Kidney (tissue), 14 donors: ENCODE results near the gene PIGV. TPM values are rescaled to one million over a fixed set of nuclear protein-coding genes. Genes with fewer than 3 reads are reported as not detected.

Source experiments
- DNase-seq, 5 donors: peaks; one replicate each; pipeline ENCODE4 v3.0.0-alpha.2; 2013 to 2020
- FAIRE-seq: peaks from 2 replicates; lab custom pipeline; 2012; peaks lifted over from hg19 to GRCh38; lab: Jason Lieb, UNC
- H3K27ac ChIP-seq, 2 donors: one replicate each; pipeline ENCODE4 v1.7.0; 2013; ENCODE audit warnings: low read depth in 2 of 2, low read length in 2 of 2, inconsistent platforms in 1 of 2
- H3K27me3 ChIP-seq: one replicate; pipeline ENCODE4 v1.7.1; 2013; ENCODE audit warnings: low read length, inconsistent platforms; ENCODE audit not compliant: control insufficient read depth, insufficient read depth
- H3K36me3 ChIP-seq, 3 donors: one replicate each; pipeline versions ENCODE4 v1.7.0 to v1.7.1; 2013; ENCODE audit warnings: low read length in 3 of 3, control low read depth in 1 of 3, inconsistent platforms in 1 of 3; ENCODE audit not compliant: insufficient read depth in 3 of 3, control insufficient read depth in 2 of 3
- H3K4me1 ChIP-seq, 3 donors: one replicate each; pipeline versions ENCODE4 v1.7.0 to v1.7.1; 2013; ENCODE audit warnings: low read length in 3 of 3, inconsistent platforms in 1 of 3, low read depth in 1 of 3; ENCODE audit not compliant: control insufficient read depth in 2 of 3, insufficient read depth in 2 of 3
- H3K4me3 ChIP-seq, 3 donors: one replicate each; pipeline versions ENCODE4 v1.7.0 to v1.8.1; 2013; ENCODE audit warnings: low read length in 3 of 3, control low read depth in 1 of 3, inconsistent platforms in 1 of 3
- H3K9ac ChIP-seq, 3 donors: one replicate each; pipeline versions ENCODE4 v1.7.0 to v1.7.1; 2013; ENCODE audit warnings: low read length in 3 of 3, control low read depth in 1 of 3, inconsistent platforms in 1 of 3
- H3K9me3 ChIP-seq, 3 donors: one replicate each; pipeline versions ENCODE4 v1.7.0 to v1.7.1; 2013; ENCODE audit warnings: low read length in 3 of 3, control low read depth in 1 of 3, inconsistent platforms in 1 of 3; ENCODE audit not compliant: control insufficient read depth in 2 of 3, insufficient read depth in 1 of 3
- intact Hi-C: fragments of 100-400 bp; cut with DNase I; formaldehyde crosslinking; loops from one replicate; pipeline ENCODE4 v1.11.1; 2022
- polyA plus RNA-seq: library from polyadenylated mRNA; stranded (reverse); fragments of 350-450 nt; fragmentation: Illumina TruSeq; extraction: RNeasy Lipid Tissue Mini Kit (QIAGEN cat#74804); gene quantifications from one replicate; pipeline ENCODE4 v1.2.3, GENCODE V29; 2014; ENCODE audit warnings: low read depth, low replicate concordance; ENCODE audit not compliant: insufficient read depth
- total RNA-seq: library from RNA; stranded (reverse); fragmentation: NEBNext Ultra II Directional; extraction: Animal tissue kit (Norgen Biotek cat#: 25700); gene quantifications from one replicate; pipeline ENCODE4 v1.2.1, GENCODE V29; 2021
- TF ChIP-seq, protein P1 (sequence below): IDR thresholded peaks from 3 replicates; pipeline ENCODE4 v1.5.1; 2012; ENCODE audit warnings: mild to moderate bottlenecking, moderate library complexity, borderline replicate concordance; ENCODE audit not compliant: insufficient read depth; ENCODE audit errors: extremely low read depth
- donor health status: control.
- donor health status: control.
- donor health status: control.
- donor health status: control.
- donor health status: control.
- donor health status: DM: yes; HTN: yes; CAD: no.
- donor health status: Normal renal cell carcinoma (clear cell type).

PIGV gene
- total and polyA plus RNA-seq, 2 donors from 2014 or later, result 13.8 to 15.5 TPM

GRCh38 chr1:26788515-26788785, 700 bp downstream of the PIGV start:
- intact Hi-C loops, result no loop called here
- Histone ChIP-seq H3K4me3 (peak overlapping the region; percentile 76 to 95 (median 81)), H3K9ac (peak overlapping the region; percentile 80 to 97 (median 84)), H3K36me3 (no peaks in the 10 kb centered on the region), H3K27ac (peak overlapping the region; percentile 99 to 100), H3K27me3 (no peaks in the 10 kb centered on the region), H3K4me1 (peaks cover 19 to 35% (median 31%) of the 10 kb centered on the region in 3 donors), H3K9me3 (no peaks in the 10 kb centered on the region)
- DNase-seq (no peak), FAIRE-seq (no peak)
- TF ChIP-seq, protein P1, sequence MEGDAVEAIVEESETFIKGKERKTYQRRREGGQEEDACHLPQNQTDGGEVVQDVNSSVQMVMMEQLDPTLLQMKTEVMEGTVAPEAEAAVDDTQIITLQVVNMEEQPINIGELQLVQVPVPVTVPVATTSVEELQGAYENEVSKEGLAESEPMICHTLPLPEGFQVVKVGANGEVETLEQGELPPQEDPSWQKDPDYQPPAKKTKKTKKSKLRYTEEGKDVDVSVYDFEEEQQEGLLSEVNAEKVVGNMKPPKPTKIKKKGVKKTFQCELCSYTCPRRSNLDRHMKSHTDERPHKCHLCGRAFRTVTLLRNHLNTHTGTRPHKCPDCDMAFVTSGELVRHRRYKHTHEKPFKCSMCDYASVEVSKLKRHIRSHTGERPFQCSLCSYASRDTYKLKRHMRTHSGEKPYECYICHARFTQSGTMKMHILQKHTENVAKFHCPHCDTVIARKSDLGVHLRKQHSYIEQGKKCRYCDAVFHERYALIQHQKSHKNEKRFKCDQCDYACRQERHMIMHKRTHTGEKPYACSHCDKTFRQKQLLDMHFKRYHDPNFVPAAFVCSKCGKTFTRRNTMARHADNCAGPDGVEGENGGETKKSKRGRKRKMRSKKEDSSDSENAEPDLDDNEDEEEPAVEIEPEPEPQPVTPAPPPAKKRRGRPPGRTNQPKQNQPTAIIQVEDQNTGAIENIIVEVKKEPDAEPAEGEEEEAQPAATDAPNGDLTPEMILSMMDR, result no peak

DNA sequence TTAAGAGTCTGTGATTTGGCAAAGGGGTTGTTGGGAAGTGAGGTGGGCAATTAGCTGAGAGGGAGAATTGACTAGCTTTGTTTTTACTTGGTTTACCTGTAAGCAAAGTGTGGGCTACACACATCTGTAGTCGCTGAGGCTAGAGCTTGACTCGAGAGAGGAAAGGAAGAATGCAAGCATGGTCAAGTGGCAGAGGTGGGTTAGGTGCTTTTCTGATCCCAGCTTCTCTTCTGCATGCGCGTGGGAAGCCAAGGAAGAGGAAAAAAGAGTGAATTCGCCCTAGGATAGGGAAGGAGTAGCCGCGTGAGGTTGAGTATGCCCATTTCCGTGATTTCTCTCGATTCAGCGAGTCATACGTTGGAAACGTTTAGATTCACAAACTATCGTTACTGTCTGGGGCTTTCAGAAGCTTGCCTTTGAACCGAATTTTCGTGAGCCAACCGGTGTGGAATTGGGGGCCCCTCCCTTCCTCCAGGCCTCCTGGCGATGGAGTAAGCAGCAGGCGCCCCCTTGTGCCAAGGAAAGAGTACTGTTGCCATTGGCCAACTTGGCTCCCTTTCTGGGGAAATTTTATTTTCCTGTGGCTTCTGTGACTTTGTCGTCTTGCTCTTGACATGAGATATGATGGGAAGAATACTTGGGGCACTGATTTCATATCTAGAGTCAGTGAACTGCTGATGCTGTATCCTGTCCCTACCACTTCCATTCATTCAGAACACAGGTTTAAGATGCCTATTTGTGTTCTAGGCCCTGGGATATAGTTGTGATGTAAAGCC, 1.3 kb downstream of the PIGV start:
- TF ChIP-seq, protein P1, result peak; percentile 99
- Histone ChIP-seq H3K4me3 (peak overlapping the region; percentile 76 to 95 (median 81)), H3K36me3 (peaks cover 0 to under 1% (median under 1%) of the 10 kb centered on the region in 3 donors), H3K4me1 (peaks cover 14 to 29% (median 29%) of the 10 kb centered on the region in 3 donors), H3K9me3 (no peaks in the 10 kb centered on the region), H3K9ac (peak overlapping the region; percentile 80 to 97 (median 84)), H3K27me3 (no peaks in the 10 kb centered on the region), H3K27ac (peak overlapping the region; percentile 99 to 100)
- peak; percentile 56 for FAIRE-seq
- intact Hi-C loops, result no loop called here
- DNase-seq, result peak; percentile 84 to 93 (median 91)

- Histone ChIP-seq H3K4me1 (peaks cover 10 to 24% (median 24%) of the 10 kb centered on the region in 3 donors), H3K4me3 (peak overlapping the region in 1 of 3 donors; percentile 76), H3K27ac (no peak overlapping the region), H3K27me3 (no peaks in the 10 kb centered on the region), H3K9ac (no peak overlapping the region), H3K9me3 (no peaks in the 10 kb centered on the region), H3K36me3 (peaks cover 0 to 5% (median 5%) of the 10 kb centered on the region in 3 donors)
- FAIRE-seq (no peak), DNase-seq (no peak)
- intact Hi-C loops, result no loop called here
- TF ChIP-seq, protein P1, result no peak
Measured at GRCh38 chr1:26789612-26789865, 1.8 kb downstream of the PIGV start.

- no peak for FAIRE-seq
- H3K4me1 ChIP-seq, result peaks cover 10 to 21% (median 20%) of the 10 kb centered on the region in 3 donors
- H3K4me3 ChIP-seq, result no peak overlapping the region
- H3K27me3 ChIP-seq, result no peaks in the 10 kb centered on the region
- H3K36me3 ChIP-seq, result peaks cover 0 to 9% (median 9%) of the 10 kb centered on the region in 3 donors
- DNase-seq, result no peak
- TF ChIP-seq, protein P1, result no peak
- intact Hi-C loops, result loop anchor here (5.0 kb wide), 1 partner anchor 188 kb away; no protein-coding TSS in a partner anchor
- no peak overlapping the region for H3K27ac ChIP-seq
- H3K9me3 ChIP-seq, result no peaks in the 10 kb centered on the region
- no peak overlapping the region for H3K9ac ChIP-seq
Measured at GRCh38 chr1:26789931-26790330, 2.2 kb downstream of the PIGV start.
